Brain microvascular endothelial cell (primary cell): ENCODE measurements around the gene GPRIN2.

Source experiments
- DNase-seq: peaks from one replicate; pipeline ENCODE4 v3.0.0-alpha.2; 2020
- H3K27ac ChIP-seq: fragments of 250-450 bp; sonication (Bioruptor Pico); 2 replicates; pipeline ENCODE4 v1.5.1; 2020; ENCODE audit warnings: mild to moderate bottlenecking, moderate library complexity
- H3K27me3 ChIP-seq: fragments of 250-450 bp; sonication (Bioruptor Pico); replicated peaks from 2 replicates; pipeline ENCODE4 v1.5.1; 2020; ENCODE audit warnings: mild to moderate bottlenecking
- H3K36me3 ChIP-seq: fragments of 250-450 bp; sonication (Bioruptor Pico); replicated peaks from 2 replicates; pipeline ENCODE4 v1.5.1; 2020; ENCODE audit warnings: mild to moderate bottlenecking
- H3K4me3 ChIP-seq: 2 replicates; pipeline ENCODE4 v1.5.1; 2011; ENCODE audit warnings: low read depth, mild to moderate bottlenecking, control low read depth, low read length, moderate library complexity
- in situ Hi-C: cut with HindIII; loops from 2 replicates; pipeline ENCODE4 v1.10.0; 2017; ENCODE audit warnings: low sequenced_read_pairs, low pct_ligation_motif_present
- TF ChIP-seq, protein P1 (sequence below): IDR thresholded peaks from 2 replicates; pipeline ENCODE4 v1.5.1; 2011; ENCODE audit warnings: low read depth, mild to moderate bottlenecking, moderate library complexity, low read length, control low read depth, inconsistent platforms; ENCODE audit errors: missing control alignments

GPRIN2 gene

DNA sequence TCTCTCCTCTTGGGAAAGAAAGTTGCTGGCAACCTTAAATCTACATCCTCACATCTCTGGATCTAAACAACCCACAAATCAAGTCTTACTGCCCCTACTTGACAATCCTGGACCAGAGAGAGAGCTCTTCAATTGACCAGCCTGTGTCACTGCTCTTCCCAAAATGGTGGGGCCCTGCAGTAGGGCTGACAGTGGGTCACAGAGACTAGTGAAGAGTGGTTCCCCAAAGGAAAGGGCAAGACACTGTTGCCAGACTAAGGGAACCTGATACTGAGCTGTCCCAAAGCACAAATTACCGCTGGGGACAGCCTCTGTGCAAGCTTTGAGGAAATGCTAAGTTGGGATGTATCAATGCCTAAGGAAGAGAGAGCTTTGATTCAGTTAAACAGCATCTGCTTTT is 4.5 kb upstream of the GPRIN2 start:
- Histone ChIP-seq H3K27ac (no peak overlapping the region), H3K4me3 (no peak overlapping the region), H3K27me3 (peaks cover 48% of the 10 kb centered on the region), H3K36me3 (no peaks in the 10 kb centered on the region)
- DNase-seq = no peak
- in situ Hi-C loops = no loop called here
- TF ChIP-seq, protein P1, sequence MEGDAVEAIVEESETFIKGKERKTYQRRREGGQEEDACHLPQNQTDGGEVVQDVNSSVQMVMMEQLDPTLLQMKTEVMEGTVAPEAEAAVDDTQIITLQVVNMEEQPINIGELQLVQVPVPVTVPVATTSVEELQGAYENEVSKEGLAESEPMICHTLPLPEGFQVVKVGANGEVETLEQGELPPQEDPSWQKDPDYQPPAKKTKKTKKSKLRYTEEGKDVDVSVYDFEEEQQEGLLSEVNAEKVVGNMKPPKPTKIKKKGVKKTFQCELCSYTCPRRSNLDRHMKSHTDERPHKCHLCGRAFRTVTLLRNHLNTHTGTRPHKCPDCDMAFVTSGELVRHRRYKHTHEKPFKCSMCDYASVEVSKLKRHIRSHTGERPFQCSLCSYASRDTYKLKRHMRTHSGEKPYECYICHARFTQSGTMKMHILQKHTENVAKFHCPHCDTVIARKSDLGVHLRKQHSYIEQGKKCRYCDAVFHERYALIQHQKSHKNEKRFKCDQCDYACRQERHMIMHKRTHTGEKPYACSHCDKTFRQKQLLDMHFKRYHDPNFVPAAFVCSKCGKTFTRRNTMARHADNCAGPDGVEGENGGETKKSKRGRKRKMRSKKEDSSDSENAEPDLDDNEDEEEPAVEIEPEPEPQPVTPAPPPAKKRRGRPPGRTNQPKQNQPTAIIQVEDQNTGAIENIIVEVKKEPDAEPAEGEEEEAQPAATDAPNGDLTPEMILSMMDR = no peak

GRCh38 chr10:46560381-46560780 is 3.9 kb upstream of the GPRIN2 start:
- no peak for DNase-seq
- Histone ChIP-seq H3K4me3 (no peak overlapping the region), H3K27me3 (peaks cover 54% of the 10 kb centered on the region), H3K36me3 (no peaks in the 10 kb centered on the region), H3K27ac (no peak overlapping the region)
- in situ Hi-C loops = no loop called here
- TF ChIP-seq, protein P1 = no peak

DNA sequence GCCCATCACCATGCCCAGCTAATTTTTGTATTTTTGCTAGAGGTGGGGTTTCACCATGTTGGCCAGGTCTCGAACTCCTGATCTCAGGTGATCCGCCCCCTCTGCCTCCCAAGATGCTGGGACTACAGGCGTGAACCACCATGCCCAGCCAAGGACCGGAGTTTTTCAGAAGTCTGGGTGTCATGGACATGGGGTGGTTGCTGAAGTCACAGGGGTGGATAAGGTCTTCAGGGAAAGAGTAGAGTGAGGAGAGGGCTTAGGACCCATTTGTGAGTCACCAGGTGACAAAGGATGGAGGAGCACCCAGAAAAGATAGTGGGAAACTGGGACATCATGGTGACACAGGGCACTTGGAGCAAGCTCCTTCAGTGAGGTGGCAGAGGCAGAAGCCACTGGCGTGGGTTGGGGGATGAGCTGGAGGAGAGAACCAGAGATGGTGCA is 2.8 kb upstream of the GPRIN2 start:
- in situ Hi-C loops = no loop called here
- Histone ChIP-seq H3K4me3 (no peak overlapping the region), H3K27ac (no peak overlapping the region), H3K27me3 (peaks cover 60% of the 10 kb centered on the region), H3K36me3 (no peaks in the 10 kb centered on the region)
- TF ChIP-seq, protein P1 = no peak
- DNase-seq = no peak

GRCh38 chr10:46558392-46559185 is 2.1 kb upstream of the GPRIN2 start:
- in situ Hi-C loops = no loop called here
- TF ChIP-seq, protein P1 = no peak
- no peak for DNase-seq

GRCh38 chr10:46558122-46558391 is 1.6 kb upstream of the GPRIN2 start:
- Histone ChIP-seq H3K36me3 (no peaks in the 10 kb centered on the region), H3K27ac (no peak overlapping the region), H3K4me3 (no peak overlapping the region), H3K27me3 (peaks cover 60% of the 10 kb centered on the region)
- in situ Hi-C loops = no loop called here
- TF ChIP-seq, protein P1 = no peak
- DNase-seq = no peak

More at GRCh38 chr10:46558392-46559185, 2.1 kb upstream of the GPRIN2 start:
- Histone ChIP-seq H3K27me3 (peaks cover 60% of the 10 kb centered on the region), H3K4me3 (no peak overlapping the region), H3K27ac (no peak overlapping the region), H3K36me3 (no peaks in the 10 kb centered on the region)
